OCI-LY1 (cell line): ENCODE measurements around the gene BRD1.

Experiments
- H2AFZ ChIP-seq: fragments of 200-600 bp; sonication (generic), shearing (Covaris generic); 2 replicates; pipeline ENCODE4 v1.6.0; 2014; ENCODE audit warnings: antibody characterized with exemption, mild to moderate bottlenecking, low read length
- H3F3A ChIP-seq: fragments of 200-600 bp; sonication (generic), shearing (Covaris generic); 2 replicates; pipeline ENCODE4 v1.6.0; 2014; ENCODE audit warnings: mild to moderate bottlenecking, antibody characterized with exemption, low read length, moderate library complexity; ENCODE audit not compliant: insufficient read depth
- H3K27ac ChIP-seq: fragments of 200-600 bp; sonication (generic); 2 replicates; pipeline ENCODE4 v1.5.1; 2014; ENCODE audit warnings: low read length, mixed run types, mild to moderate bottlenecking, low read depth; ENCODE audit not compliant: poor library complexity, severe bottlenecking
- H3K27me3 ChIP-seq: fragments of 200-600 bp; sonication (generic); 2 replicates; pipeline ENCODE4 v1.6.0; 2014; ENCODE audit warnings: antibody characterized with exemption, mild to moderate bottlenecking, low read length, moderate library complexity; ENCODE audit not compliant: insufficient read depth
- H3K36me3 ChIP-seq: fragments of 200-600 bp; sonication (generic); 2 replicates; pipeline ENCODE4 v1.6.1; 2014; ENCODE audit warnings: mild to moderate bottlenecking, antibody characterized with exemption, low read length, moderate library complexity, mixed read lengths; ENCODE audit not compliant: insufficient read depth
- H3K4me1 ChIP-seq: fragments of 200-600 bp; sonication (generic); 2 replicates; pipeline ENCODE4 v1.5.1; 2014; ENCODE audit warnings: mild to moderate bottlenecking, low read length, moderate library complexity; ENCODE audit not compliant: insufficient read depth, severe bottlenecking
- H3K4me2 ChIP-seq: fragments of 200-600 bp; sonication (generic), shearing (Covaris generic); 2 replicates; pipeline ENCODE4 v1.6.1; 2014; ENCODE audit warnings: low read length
- H3K4me3 ChIP-seq: fragments of 200-600 bp; sonication (generic); 2 replicates; pipeline ENCODE4 v1.5.1; 2014; ENCODE audit warnings: low read length, low read depth, mild to moderate bottlenecking, mixed read lengths; ENCODE audit not compliant: poor library complexity, severe bottlenecking
- H3K79me2 ChIP-seq: fragments of 200-600 bp; shearing (Covaris generic); 2 replicates; pipeline ENCODE4 v1.6.1; 2016; ENCODE audit warnings: mixed run types, low read length, mixed read lengths; ENCODE audit not compliant: insufficient read depth
- H3K9ac ChIP-seq: fragments of 200-600 bp; sonication (generic), shearing (Covaris generic); 2 replicates; pipeline ENCODE4 v1.6.1; 2014; ENCODE audit warnings: mild to moderate bottlenecking, low read length, mixed read lengths
- H3K9me2 ChIP-seq: fragments of 200-600 bp; sonication (generic), shearing (Covaris generic); 2 replicates; pipeline ENCODE4 v1.6.1; 2014; ENCODE audit warnings: low read depth, mild to moderate bottlenecking, low read length, mixed read lengths
- H3K9me3 ChIP-seq: fragments of 200-600 bp; shearing (Covaris generic); 2 replicates; pipeline ENCODE4 v1.6.1; 2014; ENCODE audit warnings: low read length, mixed read lengths
- H4K20me1 ChIP-seq: fragments of 200-600 bp; sonication (generic), shearing (Covaris generic); 2 replicates; pipeline ENCODE4 v1.6.0; 2016; ENCODE audit warnings: mild to moderate bottlenecking, low read length; ENCODE audit not compliant: insufficient read depth
- EZH2 ChIP-seq: fragments of 200-600 bp; sonication (generic), shearing (Covaris generic); IDR thresholded peaks from 2 replicates; pipeline ENCODE4 v1.8.0; 2017; ENCODE audit warnings: borderline replicate concordance, mixed run types, mild to moderate bottlenecking, antibody characterized with exemption, low read length, moderate library complexity, mixed read lengths
- TF ChIP-seq, protein P1 (sequence below): fragments of 200-600 bp; sonication (generic), shearing (Covaris generic); IDR thresholded peaks from 2 replicates; pipeline ENCODE4 v1.5.1; 2017; ENCODE audit warnings: mild to moderate bottlenecking, antibody characterized with exemption, low read length, moderate library complexity, mixed read lengths

The BRD1 gene

DNA sequence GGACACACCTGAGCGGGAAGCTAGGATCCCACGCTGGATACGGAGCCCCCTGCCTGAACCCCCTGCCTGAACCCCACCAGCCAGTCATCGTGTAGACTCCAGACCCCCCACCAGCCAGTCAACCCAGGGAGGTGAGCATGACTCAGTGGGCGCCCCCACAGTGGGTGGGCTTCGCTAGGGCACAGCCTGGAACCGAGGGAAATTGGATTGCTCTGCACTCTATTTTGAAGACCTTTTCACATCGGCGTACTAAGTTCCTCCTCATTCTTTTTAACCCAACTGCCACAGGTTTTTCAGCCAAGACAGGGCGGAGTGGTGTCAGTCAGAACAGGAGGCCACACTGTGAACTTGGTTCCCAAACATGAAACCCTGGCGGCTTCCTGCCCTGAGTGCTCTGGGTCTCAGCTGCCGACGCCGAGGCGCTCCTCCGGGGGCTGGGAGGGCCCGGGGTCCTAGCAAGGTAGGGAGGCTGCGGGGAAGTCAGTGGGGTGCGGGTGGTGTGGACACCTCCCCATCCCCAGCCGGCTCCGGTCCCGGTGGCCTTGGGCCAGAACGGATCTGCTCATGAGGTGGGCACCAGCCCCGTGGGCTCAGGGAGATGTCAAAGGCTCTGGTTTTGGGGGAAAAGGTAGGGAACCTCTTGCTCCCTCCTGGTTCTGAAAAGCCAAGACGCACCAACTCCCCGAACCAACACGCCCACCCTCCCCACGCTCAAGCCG is 57.0 kb downstream of the BRD1 start:
- Histone ChIP-seq H3K79me2 (no peaks in the 10 kb centered on the region), H2AFZ (no peak overlapping the region), H3K9me2 (no peaks in the 10 kb centered on the region), H3K27me3 (no peaks in the 10 kb centered on the region), H3K9ac (no peak overlapping the region), H4K20me1 (no peaks in the 10 kb centered on the region), H3K4me2 (no peak overlapping the region), H3K36me3 (peaks cover 34% of the 10 kb centered on the region), H3F3A (no peaks in the 10 kb centered on the region), H3K9me3 (peaks cover 8% of the 10 kb centered on the region; the same call in 1 of the 2 replicates), H3K4me1 (no peaks in the 10 kb centered on the region), H3K4me3 (no peak overlapping the region), H3K27ac (no peak overlapping the region)
- TF ChIP-seq, protein P1, sequence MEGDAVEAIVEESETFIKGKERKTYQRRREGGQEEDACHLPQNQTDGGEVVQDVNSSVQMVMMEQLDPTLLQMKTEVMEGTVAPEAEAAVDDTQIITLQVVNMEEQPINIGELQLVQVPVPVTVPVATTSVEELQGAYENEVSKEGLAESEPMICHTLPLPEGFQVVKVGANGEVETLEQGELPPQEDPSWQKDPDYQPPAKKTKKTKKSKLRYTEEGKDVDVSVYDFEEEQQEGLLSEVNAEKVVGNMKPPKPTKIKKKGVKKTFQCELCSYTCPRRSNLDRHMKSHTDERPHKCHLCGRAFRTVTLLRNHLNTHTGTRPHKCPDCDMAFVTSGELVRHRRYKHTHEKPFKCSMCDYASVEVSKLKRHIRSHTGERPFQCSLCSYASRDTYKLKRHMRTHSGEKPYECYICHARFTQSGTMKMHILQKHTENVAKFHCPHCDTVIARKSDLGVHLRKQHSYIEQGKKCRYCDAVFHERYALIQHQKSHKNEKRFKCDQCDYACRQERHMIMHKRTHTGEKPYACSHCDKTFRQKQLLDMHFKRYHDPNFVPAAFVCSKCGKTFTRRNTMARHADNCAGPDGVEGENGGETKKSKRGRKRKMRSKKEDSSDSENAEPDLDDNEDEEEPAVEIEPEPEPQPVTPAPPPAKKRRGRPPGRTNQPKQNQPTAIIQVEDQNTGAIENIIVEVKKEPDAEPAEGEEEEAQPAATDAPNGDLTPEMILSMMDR = no peak
- TF ChIP-seq EZH2 = no peak

DNA sequence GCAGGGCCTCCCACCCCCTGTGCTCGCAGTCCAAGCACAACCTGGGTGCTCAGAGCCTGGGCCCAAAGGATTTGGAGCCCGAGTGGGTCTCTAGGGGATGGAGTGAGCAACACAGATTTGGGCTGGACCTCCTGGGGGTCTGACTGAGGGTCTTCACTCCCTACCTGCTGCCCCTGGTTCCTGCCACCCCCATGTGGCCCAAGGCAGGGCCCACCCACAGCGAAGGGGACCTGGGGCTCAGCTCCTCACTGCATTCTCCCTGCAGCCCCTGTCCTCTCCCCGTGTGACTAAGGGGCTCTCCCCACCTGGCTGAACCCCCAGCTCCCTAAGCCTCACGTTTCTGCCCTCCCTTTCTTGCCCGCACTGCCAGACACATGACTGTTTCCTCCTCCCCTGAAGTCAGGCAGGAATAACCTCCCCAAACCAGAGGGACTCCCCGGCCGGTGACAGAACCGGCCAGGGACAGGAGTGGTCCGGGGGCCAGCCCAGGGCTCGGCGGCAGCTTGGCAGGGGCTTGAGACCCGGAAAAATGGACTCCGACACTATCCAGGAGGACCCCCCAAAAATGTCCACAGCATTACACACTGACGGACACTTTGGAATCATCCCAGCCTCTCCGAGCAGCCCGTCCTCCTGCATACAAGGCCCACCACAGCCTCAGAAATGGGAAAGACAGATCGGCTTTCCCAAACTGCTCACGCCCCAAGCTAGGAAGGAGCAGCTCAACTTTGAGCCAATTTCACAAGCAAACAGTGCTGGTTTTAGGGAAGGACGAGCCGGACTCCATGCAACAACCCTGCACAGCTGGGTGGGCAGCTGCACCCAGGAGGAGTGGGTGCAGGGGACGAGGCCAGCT is 57.8 kb downstream of the BRD1 start:
- TF ChIP-seq, protein P1 = no peak
- no peak for TF ChIP-seq EZH2
- Histone ChIP-seq H3K9ac (no peak overlapping the region), H3K4me2 (no peak overlapping the region)

DNA sequence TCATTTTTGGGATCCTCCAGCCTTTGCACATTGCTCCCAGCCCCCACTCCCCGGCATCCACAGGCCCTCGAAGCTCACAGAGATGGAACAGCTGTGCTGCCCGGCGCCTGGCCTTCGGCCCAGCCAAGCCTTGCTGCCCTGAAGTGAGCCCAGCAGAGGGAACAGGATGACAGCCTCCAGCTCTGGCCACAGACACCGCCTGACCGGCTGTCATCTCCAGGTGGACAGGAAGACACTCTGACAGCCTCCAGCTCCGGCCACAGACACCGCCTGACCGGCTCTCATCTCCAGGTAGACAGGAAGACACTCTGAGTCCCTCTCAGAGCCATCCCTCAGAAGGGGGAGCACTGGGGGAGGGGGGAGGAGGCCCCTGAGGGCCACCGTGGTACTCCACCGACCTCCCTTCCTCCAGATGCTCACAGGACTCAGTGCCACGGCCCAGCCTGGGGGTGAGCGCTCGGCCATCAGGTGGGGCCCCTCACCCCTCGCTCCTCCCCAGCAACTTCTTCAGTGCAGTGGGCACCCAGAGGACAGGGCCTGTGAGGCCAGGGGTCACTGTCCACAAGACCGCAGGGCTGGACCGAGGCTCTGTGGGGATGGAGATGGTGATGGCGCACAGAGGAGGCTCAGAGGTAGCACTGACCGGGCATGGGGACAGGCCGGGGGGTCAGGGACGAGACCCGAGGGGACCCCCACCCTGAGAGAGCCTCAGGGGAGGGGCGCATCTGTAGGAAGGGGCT is 58.6 kb downstream of the BRD1 start:
- Histone ChIP-seq H4K20me1 (no peaks in the 10 kb centered on the region), H3K36me3 (peaks cover 20% of the 10 kb centered on the region), H3F3A (no peaks in the 10 kb centered on the region), H3K9me2 (no peaks in the 10 kb centered on the region), H2AFZ (no peak overlapping the region), H3K9ac (no peak overlapping the region), H3K4me2 (no peak overlapping the region), H3K4me1 (no peaks in the 10 kb centered on the region), H3K9me3 (peaks cover 8% of the 10 kb centered on the region; the same call in 1 of the 2 replicates), H3K4me3 (no peak overlapping the region), H3K27ac (no peak overlapping the region), H3K27me3 (no peaks in the 10 kb centered on the region), H3K79me2 (no peaks in the 10 kb centered on the region)
- no peak for TF ChIP-seq EZH2

More for the DNA sequence above, 57.8 kb downstream of the BRD1 start:
- no peaks in the 10 kb centered on the region for H3K4me1 ChIP-seq
- no peak overlapping the region for H3K27ac ChIP-seq
- no peak overlapping the region for H2AFZ ChIP-seq
- H3K9me3 ChIP-seq = peaks cover 8% of the 10 kb centered on the region; the same call in 1 of the 2 replicates
- H3F3A ChIP-seq = no peaks in the 10 kb centered on the region
- no peaks in the 10 kb centered on the region for H3K9me2 ChIP-seq
- H4K20me1 ChIP-seq = no peaks in the 10 kb centered on the region
- H3K36me3 ChIP-seq = peaks cover 27% of the 10 kb centered on the region
- no peak overlapping the region for H3K4me3 ChIP-seq
- no peaks in the 10 kb centered on the region for H3K27me3 ChIP-seq
- H3K79me2 ChIP-seq = no peaks in the 10 kb centered on the region
